Retinal pigment epithelial cell (primary cell): ENCODE data around the gene RTN4.

Experiments
- DNase-seq: peaks from one replicate; pipeline ENCODE4 v3.0.0-alpha.2; 2010; ENCODE audit warnings: low read depth
- H3K4me3 ChIP-seq: 2 replicates; pipeline ENCODE4 v1.5.1; 2011; ENCODE audit warnings: mild to moderate bottlenecking, low read length, control low read depth, moderate library complexity
- CTCF ChIP-seq: conservative IDR thresholded peaks from 2 replicates; pipeline ENCODE4 v1.5.1; 2011; ENCODE audit warnings: low read depth, low read length, control low read depth, inconsistent platforms

Gene RTN4

GRCh38 chr2:54981385-54981784, 68.9 kb downstream of the RTN4 start:
- no peak for TF ChIP-seq CTCF
- no peak for DNase-seq
- no peak overlapping the region for H3K4me3 ChIP-seq

- TF ChIP-seq CTCF: no peak
- DNase-seq: no peak
- H3K4me3 ChIP-seq: no peak overlapping the region
Observed at GRCh38 chr2:54979321-54980044, 70.8 kb downstream of the RTN4 start.

- DNase-seq: no peak
- TF ChIP-seq CTCF: no peak
Observed at GRCh38 chr2:54977149-54977548, 73.1 kb downstream of the RTN4 start.

GRCh38 chr2:54975598-54976492, 74.4 kb downstream of the RTN4 start:
- no peak for DNase-seq
- no peak overlapping the region for H3K4me3 ChIP-seq
- no peak for TF ChIP-seq CTCF

More at GRCh38 chr2:54977149-54977548, 73.1 kb downstream of the RTN4 start:
- no peak overlapping the region for H3K4me3 ChIP-seq

DNA sequence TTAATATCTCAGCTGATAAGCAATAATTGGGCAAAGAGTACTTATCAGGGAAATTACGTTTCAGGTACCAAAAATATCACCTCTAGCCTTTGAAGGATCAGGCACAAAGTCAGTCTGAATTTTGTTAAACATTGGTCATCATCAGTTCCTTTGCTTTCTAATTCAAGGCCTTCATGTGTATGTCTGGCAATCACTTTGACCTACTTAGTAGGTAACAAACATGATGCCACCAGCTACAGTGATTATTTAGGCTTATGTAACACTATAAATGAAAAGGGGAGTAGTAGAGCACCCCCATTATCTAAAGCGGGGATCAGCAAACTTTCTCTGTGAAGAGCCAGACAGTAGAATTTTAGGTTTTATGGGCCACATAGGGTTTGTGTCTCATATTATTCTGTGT, 75.1 kb downstream of the RTN4 start:
- TF ChIP-seq CTCF: no peak
- no peak overlapping the region for H3K4me3 ChIP-seq
- no peak for DNase-seq

DNA sequence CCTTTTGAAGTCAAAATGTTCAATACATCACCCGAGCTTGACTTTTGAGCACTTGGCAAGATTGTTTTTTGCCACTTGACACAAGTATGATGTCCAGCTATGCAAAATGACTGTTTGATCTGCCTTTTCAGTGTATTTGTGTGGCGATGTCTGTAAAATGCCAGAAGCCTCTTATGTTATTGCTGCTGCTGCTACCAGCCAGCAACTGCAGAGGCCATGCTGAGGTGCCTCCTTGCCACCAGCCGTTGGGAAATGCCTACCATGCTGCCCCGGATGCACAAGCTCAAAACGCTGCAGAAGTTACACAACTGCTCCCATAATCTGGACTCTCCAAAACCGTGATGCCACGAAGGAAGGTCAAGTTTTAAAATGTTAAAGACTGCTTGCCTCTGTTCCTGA, 80.3 kb downstream of the RTN4 start:
- TF ChIP-seq CTCF: no peak
- DNase-seq: no peak
- no peak overlapping the region for H3K4me3 ChIP-seq
